Measurements from ENCODE around the gene PPFIA4.

GRCh38 chr1:202979459-202979858 lies 46.8 kb upstream of the PPFIA4 start:
- TF ChIP-seq CTCF (IDR thresholded peaks at IDR 0.05) (no peak), ZFX (IDR thresholded peaks at IDR 0.05; ENCODE audit: borderline replicate concordance) (no peak)

All from 22Rv1 (cell line).